PC-9 (cell line): ENCODE measurements around the gene MOB3A. TPM values are rescaled to one million over a fixed set of nuclear protein-coding genes. Genes with fewer than 3 reads are reported as not detected.

Experiments used
- BruUV-seq: library from RNA; stranded (reverse); fragments of 400-500 nt; replicated peaks from 2 replicates; lab custom pipeline; 2021; lab: Mats Ljungman, UMichigan
- CTCF ChIA-PET: fragments of 300-600 bp; sonication (Branson Sonifier 250); formaldehyde crosslinking; loops from one replicate; lab custom pipeline; 2022; ENCODE audit warnings: antibody characterized with exemption; lab: Charles Lee
- POLR2A ChIA-PET: fragments of 300-600 bp; sonication (Branson Sonifier 250); formaldehyde crosslinking; loops from one replicate; lab custom pipeline; 2022; ENCODE audit warnings: antibody characterized with exemption; ENCODE audit not compliant: unreplicated experiment; lab: Charles Lee
- DNase-seq, 2 experiments: peaks; one replicate each; pipeline versions ENCODE4 v3.0.0 to v3.0.0-alpha.2; 2015 to 2022; ENCODE audit warnings: mixed read lengths in 1 of 2
- H2AFZ ChIP-seq: fragments of 200-600 bp; sonication (generic); 2 replicates; pipeline ENCODE4 v1.8.1; 2017; ENCODE audit warnings: antibody characterized with exemption
- H3F3A ChIP-seq: fragments of 200-600 bp; sonication (generic); 2 replicates; pipeline ENCODE4 v1.8.1; 2017; ENCODE audit warnings: antibody characterized with exemption, mild to moderate bottlenecking, low read depth; ENCODE audit not compliant: insufficient read depth
- H3K27ac ChIP-seq: fragments of 200-600 bp; sonication (generic); 2 replicates; pipeline ENCODE4 v1.6.1; 2016; ENCODE audit warnings: mixed run types
- H3K27me3 ChIP-seq: fragments of 200-600 bp; sonication (generic); 2 replicates; pipeline ENCODE4 v1.6.1; 2016; ENCODE audit warnings: low read depth, mixed run types; ENCODE audit not compliant: insufficient read depth
- H3K36me3 ChIP-seq: fragments of 200-600 bp; sonication (generic); 2 replicates; pipeline ENCODE4 v1.6.1; 2016; ENCODE audit warnings: low read depth, mixed run types
- H3K4me1 ChIP-seq: fragments of 200-600 bp; sonication (generic); replicated peaks from 2 replicates; pipeline ENCODE4 v1.6.1; 2016; ENCODE audit warnings: mixed run types; ENCODE audit not compliant: insufficient read depth
- H3K4me2 ChIP-seq: fragments of 200-600 bp; sonication (generic); 2 replicates; pipeline ENCODE4 v1.6.1; 2017; ENCODE audit warnings: mixed run types
- H3K4me3 ChIP-seq: fragments of 200-600 bp; sonication (generic); 2 replicates; pipeline ENCODE4 v1.6.1; 2016; ENCODE audit warnings: mixed run types
- H3K79me2 ChIP-seq: fragments of 200-600 bp; sonication (generic); 2 replicates; pipeline ENCODE4 v1.6.1; 2017; ENCODE audit warnings: low read depth, mixed run types
- H3K9me2 ChIP-seq: fragments of 200-600 bp; sonication (generic); 2 replicates; pipeline ENCODE4 v1.8.1; 2017; ENCODE audit warnings: mild to moderate bottlenecking; ENCODE audit not compliant: insufficient read depth
- H3K9me3 ChIP-seq: fragments of 200-600 bp; sonication (generic); 2 replicates; pipeline ENCODE4 v1.8.1; 2016; ENCODE audit warnings: low read depth; ENCODE audit not compliant: insufficient read depth
- H4K20me1 ChIP-seq: fragments of 200-600 bp; sonication (generic); 2 replicates; pipeline ENCODE4 v1.8.1; 2017; ENCODE audit not compliant: insufficient read depth
- EZH2 ChIP-seq: fragments of 200-600 bp; sonication (generic); IDR thresholded peaks from 2 replicates; pipeline ENCODE4 v1.8.0; 2017; ENCODE audit warnings: antibody characterized with exemption, low read depth
- intact Hi-C: fragments of 100-400 bp; cut with micrococcal nuclease; formaldehyde crosslinking; loops from one replicate; pipeline ENCODE4 v1.10.0; 2022; ENCODE audit not compliant: unreplicated experiment
- total RNA-seq: library from RNA; stranded (reverse); gene quantifications from 2 replicates; pipeline ENCODE4 v1.2.3, GENCODE V29; 2021
- TF ChIP-seq, protein P1 (sequence below): fragments of 200-600 bp; sonication (generic); conservative IDR thresholded peaks from 2 replicates; pipeline ENCODE4 v1.6.1; 2017; ENCODE audit warnings: mixed run types, antibody characterized with exemption, mild to moderate bottlenecking, moderate library complexity

The MOB3A gene
- total RNA-seq, 1 experiment from 2014 or later: 28.9 TPM

GRCh38 chr19:2050349-2050990 lies 45.7 kb downstream of the MOB3A start:
- H3K4me1 ChIP-seq: peaks cover 14% of the 10 kb centered on the region; the same call in 1 of the 2 replicates

DNA sequence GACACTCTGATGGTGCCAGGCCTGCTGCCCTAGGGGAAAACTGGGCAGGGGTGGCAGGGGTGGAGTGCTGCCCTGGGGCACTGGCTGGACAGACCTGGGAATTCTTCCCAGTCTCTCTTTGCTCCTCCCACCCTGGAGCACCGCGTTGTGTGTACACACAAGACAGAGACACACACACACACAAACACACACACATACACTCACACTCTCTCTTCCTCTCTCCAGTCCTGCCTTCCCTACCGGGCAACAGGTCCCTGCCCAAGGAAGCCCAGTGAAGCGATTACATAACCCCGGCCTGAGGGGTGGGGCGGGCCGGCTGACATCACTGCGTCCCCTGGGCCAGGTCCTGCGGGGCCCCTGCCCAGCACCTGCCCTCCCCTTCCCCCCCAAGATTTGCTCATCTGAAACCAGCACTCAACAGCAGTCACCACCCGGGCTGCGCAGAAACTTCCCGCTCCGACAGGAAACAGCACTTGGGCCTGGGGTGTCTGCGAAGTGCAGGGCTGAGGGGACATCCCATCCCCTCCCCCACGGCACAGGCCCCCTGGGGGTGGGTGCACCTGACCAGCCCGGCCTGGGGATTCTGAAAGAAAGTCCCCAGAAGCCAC lies 46.3 kb downstream of the MOB3A start:
- POLR2A ChIA-PET: interaction anchor here (0.9 kb wide), 1 partner anchor 483 kb away, joined by 14 read pairs; no protein-coding TSS in a partner anchor
- peaks cover 46% of the 10 kb centered on the region for H3K79me2 ChIP-seq

More at GRCh38 chr19:2050349-2050990, 45.7 kb downstream of the MOB3A start:
- Histone ChIP-seq H3K9me2 (no peaks in the 10 kb centered on the region), H4K20me1 (peaks cover 41% of the 10 kb centered on the region), H3K9me3 (no peaks in the 10 kb centered on the region), H3F3A (no peaks in the 10 kb centered on the region), H3K27me3 (no peaks in the 10 kb centered on the region), H2AFZ (no peak overlapping the region), H3K4me3 (peak overlapping the region; percentile 87), H3K27ac (peak overlapping the region; percentile 55), H3K4me2 (peak overlapping the region; percentile 79), H3K36me3 (no peaks in the 10 kb centered on the region), H3K79me2 (peaks cover 46% of the 10 kb centered on the region)
- POLR2A ChIA-PET: interaction anchor here (0.9 kb wide), 1 partner anchor 483 kb away, joined by 14 read pairs; no protein-coding TSS in a partner anchor
- TSS peak; percentile 84 for BruUV-seq
- TF ChIP-seq, protein P1, sequence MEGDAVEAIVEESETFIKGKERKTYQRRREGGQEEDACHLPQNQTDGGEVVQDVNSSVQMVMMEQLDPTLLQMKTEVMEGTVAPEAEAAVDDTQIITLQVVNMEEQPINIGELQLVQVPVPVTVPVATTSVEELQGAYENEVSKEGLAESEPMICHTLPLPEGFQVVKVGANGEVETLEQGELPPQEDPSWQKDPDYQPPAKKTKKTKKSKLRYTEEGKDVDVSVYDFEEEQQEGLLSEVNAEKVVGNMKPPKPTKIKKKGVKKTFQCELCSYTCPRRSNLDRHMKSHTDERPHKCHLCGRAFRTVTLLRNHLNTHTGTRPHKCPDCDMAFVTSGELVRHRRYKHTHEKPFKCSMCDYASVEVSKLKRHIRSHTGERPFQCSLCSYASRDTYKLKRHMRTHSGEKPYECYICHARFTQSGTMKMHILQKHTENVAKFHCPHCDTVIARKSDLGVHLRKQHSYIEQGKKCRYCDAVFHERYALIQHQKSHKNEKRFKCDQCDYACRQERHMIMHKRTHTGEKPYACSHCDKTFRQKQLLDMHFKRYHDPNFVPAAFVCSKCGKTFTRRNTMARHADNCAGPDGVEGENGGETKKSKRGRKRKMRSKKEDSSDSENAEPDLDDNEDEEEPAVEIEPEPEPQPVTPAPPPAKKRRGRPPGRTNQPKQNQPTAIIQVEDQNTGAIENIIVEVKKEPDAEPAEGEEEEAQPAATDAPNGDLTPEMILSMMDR: no peak
- no peak for TF ChIP-seq EZH2
- CTCF ChIA-PET: no interaction called here
- DNase-seq: no peak
- intact Hi-C loops: loop anchor here (2.0 kb wide), 1 partner anchor 22 kb away; no protein-coding TSS in a partner anchor

More for the DNA sequence above, 46.3 kb downstream of the MOB3A start:
- Histone ChIP-seq H3K36me3 (no peaks in the 10 kb centered on the region), H2AFZ (no peak overlapping the region), H3K4me1 (peaks cover 13% of the 10 kb centered on the region; the same call in 1 of the 2 replicates), H3K27me3 (no peaks in the 10 kb centered on the region), H3K9me2 (no peaks in the 10 kb centered on the region), H3K4me3 (peak overlapping the region; percentile 87), H3K9me3 (no peaks in the 10 kb centered on the region), H3K4me2 (peak overlapping the region; percentile 79), H4K20me1 (peaks cover 44% of the 10 kb centered on the region), H3K27ac (peak overlapping the region; percentile 55), H3F3A (no peaks in the 10 kb centered on the region)
- DNase-seq: peak; percentile 73 to 80
- BruUV-seq: TSS peak; percentile 51
- TF ChIP-seq, protein P1: no peak
- no peak for TF ChIP-seq EZH2
- intact Hi-C loops: loop anchor here (2.0 kb wide), 1 partner anchor 21 kb away; no protein-coding TSS in a partner anchor
- CTCF ChIA-PET: no interaction called here
